KMS-11 (cell line): ENCODE measurements around the gene SLC38A1.

Source experiments
- H2AFZ ChIP-seq: fragments of 200-600 bp; sonication (generic); 2 replicates; pipeline ENCODE4 v1.6.1; 2016; ENCODE audit warnings: antibody characterized with exemption, mixed run types, low read depth
- H3K27ac ChIP-seq: fragments of 200-600 bp; sonication (generic); 2 replicates; pipeline ENCODE4 v1.6.1; 2016; ENCODE audit warnings: mild to moderate bottlenecking, mixed run types
- H3K27me3 ChIP-seq: fragments of 200-600 bp; sonication (generic); 2 replicates; pipeline ENCODE4 v1.6.1; 2017; ENCODE audit warnings: mild to moderate bottlenecking, low read depth, mixed run types, moderate library complexity; ENCODE audit not compliant: insufficient read depth
- H3K36me3 ChIP-seq: fragments of 200-600 bp; sonication (generic); 2 replicates; pipeline ENCODE4 v1.6.1; 2017; ENCODE audit warnings: mild to moderate bottlenecking, mixed run types; ENCODE audit not compliant: insufficient read depth
- H3K4me1 ChIP-seq: fragments of 200-600 bp; sonication (generic); 2 replicates; pipeline ENCODE4 v1.6.1; 2016; ENCODE audit warnings: mild to moderate bottlenecking, low read depth, mixed run types; ENCODE audit not compliant: poor library complexity, severe bottlenecking
- H3K4me2 ChIP-seq: fragments of 200-600 bp; sonication (generic); 2 replicates; pipeline ENCODE4 v1.7.0; 2016; ENCODE audit warnings: mild to moderate bottlenecking, mixed run types
- H3K4me3 ChIP-seq: fragments of 200-600 bp; sonication (generic); IDR thresholded peaks from 2 replicates; pipeline ENCODE4 v1.6.1; 2017; ENCODE audit warnings: low read depth, low read length, mixed read lengths; ENCODE audit not compliant: insufficient read depth
- H3K79me2 ChIP-seq: fragments of 200-600 bp; sonication (generic); 2 replicates; pipeline ENCODE4 v1.6.1; 2016; ENCODE audit warnings: low read depth, mixed run types; ENCODE audit not compliant: insufficient read depth
- H3K9ac ChIP-seq: fragments of 200-600 bp; sonication (generic); 2 replicates; pipeline ENCODE4 v1.6.1; 2016; ENCODE audit warnings: mild to moderate bottlenecking, mixed run types
- H4K20me1 ChIP-seq: fragments of 200-600 bp; sonication (generic); 2 replicates; pipeline ENCODE4 v1.6.1; 2016; ENCODE audit warnings: mild to moderate bottlenecking, mixed run types; ENCODE audit not compliant: insufficient read depth
- CTCF ChIP-seq: fragments of 200-600 bp; sonication (generic); conservative IDR thresholded peaks from 2 replicates; pipeline ENCODE4 v1.6.1; 2017; ENCODE audit warnings: low read depth, mild to moderate bottlenecking, antibody characterized with exemption, low read length, moderate library complexity, mixed read lengths

Gene SLC38A1

GRCh38 chr12:46300910-46301309 is 32.1 kb upstream of the SLC38A1 start:
- H3K4me1 ChIP-seq = no peaks in the 10 kb centered on the region
- no peak overlapping the region for H3K4me3 ChIP-seq
- TF ChIP-seq CTCF = no peak
- H3K4me2 ChIP-seq = no peak overlapping the region
- no peaks in the 10 kb centered on the region for H3K27me3 ChIP-seq
- H3K36me3 ChIP-seq = no peaks in the 10 kb centered on the region
- no peaks in the 10 kb centered on the region for H4K20me1 ChIP-seq
- no peak overlapping the region for H3K27ac ChIP-seq
- no peak overlapping the region for H3K9ac ChIP-seq
- H2AFZ ChIP-seq = no peak overlapping the region
- H3K79me2 ChIP-seq = no peaks in the 10 kb centered on the region

GRCh38 chr12:46299851-46300250 is 31.0 kb upstream of the SLC38A1 start:
- Histone ChIP-seq H4K20me1 (no peaks in the 10 kb centered on the region), H3K36me3 (no peaks in the 10 kb centered on the region), H3K27ac (no peak overlapping the region), H3K27me3 (no peaks in the 10 kb centered on the region), H3K4me1 (no peaks in the 10 kb centered on the region), H3K4me2 (no peak overlapping the region), H2AFZ (no peak overlapping the region), H3K79me2 (no peaks in the 10 kb centered on the region), H3K4me3 (no peak overlapping the region), H3K9ac (no peak overlapping the region)
- no peak for TF ChIP-seq CTCF

- Histone ChIP-seq H3K4me2 (no peak overlapping the region), H3K4me3 (no peak overlapping the region), H3K36me3 (no peaks in the 10 kb centered on the region), H3K79me2 (no peaks in the 10 kb centered on the region), H3K27me3 (no peaks in the 10 kb centered on the region), H3K27ac (no peak overlapping the region), H4K20me1 (no peaks in the 10 kb centered on the region), H3K4me1 (no peaks in the 10 kb centered on the region), H3K9ac (no peak overlapping the region), H2AFZ (no peak overlapping the region)
- no peak for TF ChIP-seq CTCF
These were observed 29.4 kb upstream of the SLC38A1 start for GRCh38 chr12:46298261-46298660.

- Histone ChIP-seq H3K27me3 (no peaks in the 10 kb centered on the region), H4K20me1 (no peaks in the 10 kb centered on the region), H2AFZ (no peak overlapping the region), H3K36me3 (no peaks in the 10 kb centered on the region), H3K79me2 (no peaks in the 10 kb centered on the region), H3K4me2 (no peak overlapping the region), H3K27ac (no peak overlapping the region), H3K4me3 (no peak overlapping the region), H3K4me1 (no peaks in the 10 kb centered on the region), H3K9ac (no peak overlapping the region)
- TF ChIP-seq CTCF = no peak
These were observed 28.0 kb upstream of the SLC38A1 start for GRCh38 chr12:46296822-46297221.
